Right lobe of liver (tissue), 6 donors: ENCODE results near the gene PPP4R2. TPM values are rescaled to one million over a fixed set of nuclear protein-coding genes. Genes with fewer than 3 reads are reported as not detected.

Experiments used
- ATAC-seq, 4 donors: fragments of 200-7000 bp; cut with Tn5 transposase; one replicate each; pipeline ENCODE4 v1.9.1; 2020; ENCODE audit warnings: mild to moderate bottlenecking in 4 of 4, moderate library complexity in 4 of 4
- DNase-seq, 3 donors: peaks; one replicate each; pipeline ENCODE4 v3.0.0-alpha.2; 2020
- H3K27ac ChIP-seq, 3 donors: fragments of 200-600 bp; one replicate each; pipeline ENCODE4 v1.8.0; 2022
- H3K27me3 ChIP-seq, 2 donors: fragments of 200-600 bp; one replicate each; pipeline ENCODE4 v1.8.0; 2022
- H3K36me3 ChIP-seq, 4 donors: fragments of 200-600 bp; sonication (generic) in 1 of 4; one replicate each; pipeline versions ENCODE4 v1.5.1 to v1.8.0; 2017 to 2022; ENCODE audit warnings: control low read depth in 1 of 4
- H3K4me1 ChIP-seq, 4 donors: fragments of 200-600 bp; sonication (generic) in 1 of 4; one replicate each; pipeline versions ENCODE4 v1.5.1 to v1.8.0; 2017 to 2022; ENCODE audit warnings: control low read depth in 1 of 4
- H3K4me3 ChIP-seq, 3 donors: fragments of 200-600 bp; one replicate each; pipeline ENCODE4 v1.8.0; 2022
- H3K9me3 ChIP-seq, 4 donors: fragments of 200-600 bp; sonication (generic) in 1 of 4; one replicate each; pipeline versions ENCODE4 v1.5.1 to v1.8.0; 2017 to 2022; ENCODE audit warnings: control low read depth in 1 of 4
- POLR2A ChIP-seq: fragments of 450-650 bp; IDR thresholded peaks from one replicate; pipeline ENCODE4 v1.6.1; 2017; ENCODE audit warnings: antibody characterized with exemption, mild to moderate bottlenecking
- WGBS: methylation state at CpG from one replicate; pipeline ENCODE4 v1.1.6; 2018; ENCODE audit warnings: low coverage, low lambda C conversion rate; ENCODE audit not compliant: insufficient coverage; ENCODE audit errors: missing lambda C conversion rate; 5-methylcytosine and 5-hydroxymethylcytosine counted together
- intact Hi-C, 2 donors: fragments of 100-400 bp; cut with DNase I; formaldehyde crosslinking; loops; one replicate each; pipeline versions ENCODE4 v1.11.2 to v1.14.1; 2022
- total RNA-seq, 6 experiments: library from RNA; depleted of rRNA in 2 of 6; stranded (reverse); fragments of >200 nt in 2 of 6; fragmentation: NEBNext Ultra II Directional in 3 of 6; extraction: Animal tissue kit (Norgen Biotek cat#: 25700) in 3 of 6; gene quantifications; one replicate each; pipeline versions ENCODE4 v1.1.0 to v1.2.4, GENCODE V29; 2016 to 2023
- TF ChIP-seq, protein P1 (sequence below), 4 donors: fragments of 200-600 bp in 3 of 4; fragments of 450-650 bp in 1 of 4; IDR thresholded peaks; one replicate each; pipeline versions ENCODE4 v1.5.1 to v1.8.0; 2016 to 2022; ENCODE audit warnings: antibody characterized with exemption in 4 of 4, mild to moderate bottlenecking in 2 of 4
- donor health status: DM: no; HTN: yes; CAD: no.
- donor health status: DM: no; HTN: no; CAD: no.
- donor health status: DM: no; HTN: no; CAD: no.
- donor health status: DM: no; HTN: yes; CAD: no.
- donor health status: DM: no; HTN: yes; CAD: no.

Gene PPP4R2
- total RNA-seq, 6 experiments from 2014 or later, result 23.7 to 56.1 (median 42.3) TPM

GRCh38 chr3:73028803-73029202 is 32.2 kb downstream of the PPP4R2 start:
- TF ChIP-seq, protein P1, sequence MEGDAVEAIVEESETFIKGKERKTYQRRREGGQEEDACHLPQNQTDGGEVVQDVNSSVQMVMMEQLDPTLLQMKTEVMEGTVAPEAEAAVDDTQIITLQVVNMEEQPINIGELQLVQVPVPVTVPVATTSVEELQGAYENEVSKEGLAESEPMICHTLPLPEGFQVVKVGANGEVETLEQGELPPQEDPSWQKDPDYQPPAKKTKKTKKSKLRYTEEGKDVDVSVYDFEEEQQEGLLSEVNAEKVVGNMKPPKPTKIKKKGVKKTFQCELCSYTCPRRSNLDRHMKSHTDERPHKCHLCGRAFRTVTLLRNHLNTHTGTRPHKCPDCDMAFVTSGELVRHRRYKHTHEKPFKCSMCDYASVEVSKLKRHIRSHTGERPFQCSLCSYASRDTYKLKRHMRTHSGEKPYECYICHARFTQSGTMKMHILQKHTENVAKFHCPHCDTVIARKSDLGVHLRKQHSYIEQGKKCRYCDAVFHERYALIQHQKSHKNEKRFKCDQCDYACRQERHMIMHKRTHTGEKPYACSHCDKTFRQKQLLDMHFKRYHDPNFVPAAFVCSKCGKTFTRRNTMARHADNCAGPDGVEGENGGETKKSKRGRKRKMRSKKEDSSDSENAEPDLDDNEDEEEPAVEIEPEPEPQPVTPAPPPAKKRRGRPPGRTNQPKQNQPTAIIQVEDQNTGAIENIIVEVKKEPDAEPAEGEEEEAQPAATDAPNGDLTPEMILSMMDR (IDR thresholded peaks at IDR 0.05), result no peak
- TF ChIP-seq POLR2A, result no peak
- Histone ChIP-seq H3K27ac (no peak overlapping the region), H3K36me3 (no peaks in the 10 kb centered on the region), H3K4me1 (peaks cover 0 to 37% (median 10%) of the 10 kb centered on the region in 4 donors), H3K9me3 (no peaks in the 10 kb centered on the region), H3K4me3 (no peak overlapping the region), H3K27me3 (no peaks in the 10 kb centered on the region)
- DNase-seq (no peak), ATAC-seq (no peak)
- intact Hi-C loops, result no loop called here
- 50% methylated on average over 4 of the region's 4 CpGs for WGBS

GRCh38 chr3:73029321-73029796 is 32.7 kb downstream of the PPP4R2 start:
- no peaks in the 10 kb centered on the region for H3K36me3 ChIP-seq
- no peaks in the 10 kb centered on the region for H3K27me3 ChIP-seq
- intact Hi-C loops, result no loop called here
- peak overlapping the region in 1 of 3 donors; percentile 7 for H3K27ac ChIP-seq
- no peak for TF ChIP-seq POLR2A
- TF ChIP-seq, protein P1 (IDR thresholded peaks at IDR 0.05), result no peak
- peak; percentile 81 to 95 (median 88) for ATAC-seq
- no peaks in the 10 kb centered on the region for H3K9me3 ChIP-seq
- H3K4me3 ChIP-seq, result no peak overlapping the region
- DNase-seq, result no peak
- peaks cover 0 to 41% (median 12%) of the 10 kb centered on the region in 4 donors for H3K4me1 ChIP-seq
- WGBS, result 0% methylated on average over 1 of the region's 1 CpG

DNA sequence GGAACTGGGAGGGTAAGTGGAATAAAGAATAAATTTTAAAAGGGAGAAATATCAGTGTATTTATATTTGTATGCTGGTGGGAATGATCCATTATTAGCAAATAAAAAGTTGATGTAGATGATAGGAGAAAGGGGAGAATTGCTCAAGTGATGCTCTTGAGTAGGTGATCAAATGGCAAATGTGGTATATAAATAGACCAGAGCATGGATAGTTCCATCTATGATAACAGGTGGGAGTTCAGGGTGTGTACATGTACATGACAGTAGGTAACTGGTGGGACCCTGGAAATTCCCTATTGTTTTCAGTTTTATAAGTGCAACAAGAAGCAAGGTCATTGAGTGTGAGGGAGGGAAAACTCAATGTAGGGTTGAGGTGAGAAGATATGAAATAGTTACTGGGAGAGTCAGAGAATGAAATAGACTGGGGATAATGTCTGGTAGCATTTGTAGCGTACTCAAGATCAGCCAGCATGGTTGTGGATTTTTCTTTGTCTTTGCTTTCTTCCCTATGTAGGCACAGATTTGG is 33.5 kb downstream of the PPP4R2 start:
- Histone ChIP-seq H3K4me1 (peaks cover 0 to 37% (median 12%) of the 10 kb centered on the region in 4 donors), H3K27me3 (no peaks in the 10 kb centered on the region), H3K9me3 (no peaks in the 10 kb centered on the region), H3K27ac (peak overlapping the region in 1 of 3 donors; percentile 7), H3K4me3 (no peak overlapping the region), H3K36me3 (no peaks in the 10 kb centered on the region)
- no peak for ATAC-seq
- intact Hi-C loops, result no loop called here
- TF ChIP-seq, protein P1 (IDR thresholded peaks at IDR 0.05), result no peak
- no peak for TF ChIP-seq POLR2A
- 100% methylated on average over 1 of the region's 1 CpG for WGBS
- no peak for DNase-seq

DNA sequence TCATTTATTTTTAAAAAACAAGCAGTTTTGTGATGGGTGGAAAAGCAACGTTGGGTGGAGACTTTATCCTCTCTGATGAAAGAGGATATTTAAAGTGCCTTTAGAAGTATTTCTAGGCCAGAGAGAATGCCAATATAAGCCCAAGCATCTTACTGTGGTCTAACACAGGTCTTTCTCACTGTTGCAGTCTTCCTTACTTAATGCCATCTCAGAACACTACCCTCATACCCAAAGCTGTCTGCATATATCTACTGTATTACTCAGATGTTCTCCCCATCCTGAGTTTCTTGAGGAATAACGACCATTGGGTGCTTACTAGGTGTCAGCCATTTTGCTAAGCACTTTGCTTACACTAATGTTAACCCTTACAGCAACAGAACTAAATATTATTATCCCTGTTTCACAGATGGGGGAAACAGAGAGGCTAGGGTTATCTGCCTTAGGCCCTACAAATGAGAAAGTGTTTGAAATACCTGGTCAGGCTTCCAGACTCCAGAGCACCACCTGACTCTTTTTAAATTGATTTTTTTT is 35.0 kb downstream of the PPP4R2 start:
- Histone ChIP-seq H3K27me3 (no peaks in the 10 kb centered on the region), H3K27ac (no peak overlapping the region), H3K36me3 (no peaks in the 10 kb centered on the region), H3K4me3 (no peak overlapping the region), H3K9me3 (no peaks in the 10 kb centered on the region), H3K4me1 (peaks cover 0 to 32% (median 12%) of the 10 kb centered on the region in 4 donors)
- ATAC-seq, result no peak
- TF ChIP-seq POLR2A, result no peak
- TF ChIP-seq, protein P1 (IDR thresholded peaks at IDR 0.05), result no peak
- DNase-seq, result no peak
- intact Hi-C loops, result no loop called here
- 20% methylated on average over 2 of the region's 2 CpGs for WGBS
